ENCODE results near the gene MSRB3. TPM values are rescaled to one million over a fixed set of nuclear protein-coding genes. Genes with fewer than 3 reads are reported as not detected.

MSRB3 gene
- total RNA-seq, 1 experiment from 2014 or later = 1.1 TPM

DNA sequence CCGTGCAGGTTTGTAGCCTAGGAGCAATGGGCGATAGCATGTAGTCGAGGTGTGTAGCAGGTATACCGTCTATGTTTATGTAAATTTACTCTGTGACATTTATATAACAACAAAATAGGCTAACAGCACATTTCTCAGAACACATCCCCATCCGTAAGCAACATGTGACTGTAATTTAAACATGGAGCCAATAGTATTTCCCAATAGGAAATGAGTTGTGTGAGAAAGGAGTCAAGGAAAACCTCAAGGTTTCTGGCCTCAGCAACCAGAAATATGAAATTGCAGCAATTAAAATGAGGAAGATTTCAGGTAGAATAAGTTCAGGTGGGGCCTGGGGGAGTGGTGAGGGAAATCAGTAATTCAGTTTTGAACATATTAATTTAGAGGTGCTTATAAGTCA is 136.0 kb downstream of the MSRB3 start:
- Histone ChIP-seq H4K8ac (replicated peaks; ENCODE audit: insufficient read length, low read depth, low read length) (no peak overlapping the region), H3K56ac (ENCODE audit: insufficient read length, low read depth, low read length) (no peak overlapping the region), H3K27me3 (ENCODE audit: insufficient read depth, low read length) (no peaks in the 10 kb centered on the region; the same call in 1 of the 2 replicates), H3K23ac (ENCODE audit: insufficient read length, low read depth, low read length) (no peak overlapping the region), H2BK12ac (ENCODE audit: insufficient read length, low read depth, low read length) (no peak overlapping the region), H3K79me2 (ENCODE audit: insufficient read depth, low read length) (no peaks in the 10 kb centered on the region), H2BK20ac (ENCODE audit: low read depth, low read length, poor library complexity, severe bottlenecking) (no peak overlapping the region), H4K91ac (ENCODE audit: insufficient read length, low read depth, low read length) (no peak overlapping the region), H3K79me1 (ENCODE audit: insufficient read depth, low read depth, low read length, poor library complexity, severe bottlenecking) (no peaks in the 10 kb centered on the region), H3K4me1 (ENCODE audit: insufficient read depth, low read length) (no peaks in the 10 kb centered on the region), H4K5ac (ENCODE audit: insufficient read length, low read depth, low read length) (no peak overlapping the region), H3K23me2 (ENCODE audit: insufficient read length, low read depth, low read length, poor library complexity, severe bottlenecking) (no peaks in the 10 kb centered on the region), H2BK5ac (ENCODE audit: insufficient read length, low read length) (no peak overlapping the region), H2AK5ac (ENCODE audit: insufficient read length, low read length) (no peak overlapping the region), H3K9me3 (ENCODE audit: control insufficient read depth, low read depth, low read length) (no peaks in the 10 kb centered on the region), H3K18ac (ENCODE audit: insufficient read length, low read depth, low read length) (no peak overlapping the region), H3K9ac (ENCODE audit: extremely low read depth, insufficient read length, low read length) (no peak overlapping the region), H3K4me2 (ENCODE audit: insufficient read depth, insufficient read length, low read length) (no peak overlapping the region), H2AFZ (ENCODE audit: low read length) (no peak overlapping the region), H4K20me1 (ENCODE audit: control insufficient read depth, insufficient read depth, insufficient read length) (no peaks in the 10 kb centered on the region), H3T11ph (ENCODE audit: low read length) (no peak overlapping the region), H2BK120ac (ENCODE audit: low read depth, low read length, poor library complexity, severe bottlenecking) (no peak overlapping the region), H2BK15ac (ENCODE audit: low read depth, low read length) (no peak overlapping the region), H3K14ac (ENCODE audit: insufficient read depth, low read length) (no peak overlapping the region), H3K27ac (ENCODE audit: insufficient read length, low read depth, low read length) (no peak overlapping the region), H3K4ac (ENCODE audit: low read depth, low read length) (no peak overlapping the region)
- TF ChIP-seq, protein P1, sequence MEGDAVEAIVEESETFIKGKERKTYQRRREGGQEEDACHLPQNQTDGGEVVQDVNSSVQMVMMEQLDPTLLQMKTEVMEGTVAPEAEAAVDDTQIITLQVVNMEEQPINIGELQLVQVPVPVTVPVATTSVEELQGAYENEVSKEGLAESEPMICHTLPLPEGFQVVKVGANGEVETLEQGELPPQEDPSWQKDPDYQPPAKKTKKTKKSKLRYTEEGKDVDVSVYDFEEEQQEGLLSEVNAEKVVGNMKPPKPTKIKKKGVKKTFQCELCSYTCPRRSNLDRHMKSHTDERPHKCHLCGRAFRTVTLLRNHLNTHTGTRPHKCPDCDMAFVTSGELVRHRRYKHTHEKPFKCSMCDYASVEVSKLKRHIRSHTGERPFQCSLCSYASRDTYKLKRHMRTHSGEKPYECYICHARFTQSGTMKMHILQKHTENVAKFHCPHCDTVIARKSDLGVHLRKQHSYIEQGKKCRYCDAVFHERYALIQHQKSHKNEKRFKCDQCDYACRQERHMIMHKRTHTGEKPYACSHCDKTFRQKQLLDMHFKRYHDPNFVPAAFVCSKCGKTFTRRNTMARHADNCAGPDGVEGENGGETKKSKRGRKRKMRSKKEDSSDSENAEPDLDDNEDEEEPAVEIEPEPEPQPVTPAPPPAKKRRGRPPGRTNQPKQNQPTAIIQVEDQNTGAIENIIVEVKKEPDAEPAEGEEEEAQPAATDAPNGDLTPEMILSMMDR (conservative IDR thresholded peaks at IDR 0.05) = no peak
- H3K4me1 Mint-ChIP-seq = no peaks in the 10 kb centered on the region
- no peak overlapping the region for H3K27ac Mint-ChIP-seq
- no CpG with 5 or more reads among the region's 5 CpGs for WGBS (ENCODE audit: extremely low coverage, insufficient read length, low lambda C conversion rate)
- H3K9me3 Mint-ChIP-seq = no peaks in the 10 kb centered on the region; a peak in 1 of 5 replicates
- H3K4me3 Mint-ChIP-seq = no peak overlapping the region
- peaks cover 0 to 4% (median 2%) of the 10 kb centered on the region in 3 experiments; a peak in 2 of 7 replicates for H3K36me3 Mint-ChIP-seq (ENCODE audit: insufficient read depth in 1 of 3, low read depth in 3 of 3)
- no peak for DNase-seq
- no peaks in the 10 kb centered on the region for H3K27me3 Mint-ChIP-seq (ENCODE audit: low read depth)
